Lower lobe of right lung (tissue), 2 donors: ENCODE data around the gene RTL9. TPM values are rescaled to one million over a fixed set of nuclear protein-coding genes. Genes with fewer than 3 reads are reported as not detected.

ENCODE experiments used
- ATAC-seq, 2 donors: fragments of 200-7000 bp; cut with Tn5 transposase; one replicate each; pipeline ENCODE4 v1.9.1; 2020 to 2022; ENCODE audit warnings: mild to moderate bottlenecking in 2 of 2, moderate library complexity in 2 of 2
- DNase-seq: peaks from one replicate; pipeline ENCODE4 v3.0.0-alpha.2; 2020
- H3K27ac ChIP-seq: fragments of 200-600 bp; one replicate; pipeline ENCODE4 v1.8.0; 2022
- H3K27me3 ChIP-seq: fragments of 200-600 bp; one replicate; pipeline ENCODE4 v1.8.0; 2022; ENCODE audit warnings: low read depth
- H3K36me3 ChIP-seq: fragments of 200-600 bp; one replicate; pipeline ENCODE4 v1.8.0; 2022; ENCODE audit warnings: mild to moderate bottlenecking
- H3K4me1 ChIP-seq: fragments of 200-600 bp; one replicate; pipeline ENCODE4 v1.8.0; 2022
- H3K4me3 ChIP-seq: fragments of 200-600 bp; one replicate; pipeline ENCODE4 v1.8.0; 2022; ENCODE audit warnings: mild to moderate bottlenecking
- H3K9me3 ChIP-seq: fragments of 200-600 bp; one replicate; pipeline ENCODE4 v1.8.0; 2022
- intact Hi-C: fragments of 100-400 bp; cut with DNase I; formaldehyde crosslinking; loops from one replicate; pipeline ENCODE4 v1.11.0; 2022
- total RNA-seq: library from RNA; stranded (reverse); fragmentation: NEBNext Ultra II Directional; extraction: Animal tissue kit (Norgen Biotek cat#: 25700); gene quantifications from one replicate; pipeline ENCODE4 v1.2.1, GENCODE V29; 2021
- TF ChIP-seq, protein P1 (sequence below): fragments of 200-600 bp; IDR thresholded peaks from one replicate; pipeline ENCODE4 v1.8.0; 2022; ENCODE audit warnings: antibody characterized with exemption, mild to moderate bottlenecking
- donor health status: DM: no; HTN: yes; CAD: no; lungs with severe emphysema.

The RTL9 gene
- total RNA-seq, 1 donor from 2014 or later: not detected

GRCh38 chrX:110389570-110389969 is 30.9 kb downstream of the RTL9 start:
- Histone ChIP-seq H3K36me3 (no peaks in the 10 kb centered on the region), H3K9me3 (no peaks in the 10 kb centered on the region), H3K4me3 (no peak overlapping the region), H3K27ac (no peak overlapping the region), H3K4me1 (no peaks in the 10 kb centered on the region), H3K27me3 (no peaks in the 10 kb centered on the region)
- ATAC-seq: no peak
- intact Hi-C loops: no loop called here
- TF ChIP-seq, protein P1, sequence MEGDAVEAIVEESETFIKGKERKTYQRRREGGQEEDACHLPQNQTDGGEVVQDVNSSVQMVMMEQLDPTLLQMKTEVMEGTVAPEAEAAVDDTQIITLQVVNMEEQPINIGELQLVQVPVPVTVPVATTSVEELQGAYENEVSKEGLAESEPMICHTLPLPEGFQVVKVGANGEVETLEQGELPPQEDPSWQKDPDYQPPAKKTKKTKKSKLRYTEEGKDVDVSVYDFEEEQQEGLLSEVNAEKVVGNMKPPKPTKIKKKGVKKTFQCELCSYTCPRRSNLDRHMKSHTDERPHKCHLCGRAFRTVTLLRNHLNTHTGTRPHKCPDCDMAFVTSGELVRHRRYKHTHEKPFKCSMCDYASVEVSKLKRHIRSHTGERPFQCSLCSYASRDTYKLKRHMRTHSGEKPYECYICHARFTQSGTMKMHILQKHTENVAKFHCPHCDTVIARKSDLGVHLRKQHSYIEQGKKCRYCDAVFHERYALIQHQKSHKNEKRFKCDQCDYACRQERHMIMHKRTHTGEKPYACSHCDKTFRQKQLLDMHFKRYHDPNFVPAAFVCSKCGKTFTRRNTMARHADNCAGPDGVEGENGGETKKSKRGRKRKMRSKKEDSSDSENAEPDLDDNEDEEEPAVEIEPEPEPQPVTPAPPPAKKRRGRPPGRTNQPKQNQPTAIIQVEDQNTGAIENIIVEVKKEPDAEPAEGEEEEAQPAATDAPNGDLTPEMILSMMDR: no peak
- DNase-seq: no peak

DNA sequence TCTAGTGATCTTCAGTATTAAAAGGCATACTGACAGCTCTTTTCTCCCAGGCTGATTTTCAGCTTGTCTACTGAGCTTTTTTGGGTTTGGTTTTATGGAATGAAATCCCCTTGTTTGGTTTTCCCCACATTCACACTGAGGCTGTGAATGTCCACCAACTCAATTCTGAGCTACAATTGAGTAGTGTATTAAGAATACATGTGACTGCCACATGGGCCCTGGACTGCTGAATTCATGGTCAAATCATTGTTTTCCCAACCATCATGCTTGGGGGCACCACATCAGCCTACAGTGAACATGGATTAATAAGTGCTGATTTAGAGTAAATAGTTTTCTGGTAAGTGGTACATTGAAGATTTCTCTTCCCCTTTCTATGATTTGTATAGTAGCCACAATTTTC is 32.4 kb downstream of the RTL9 start:
- H3K4me3 ChIP-seq: no peak overlapping the region
- no peak for DNase-seq
- intact Hi-C loops: no loop called here
- no peak for ATAC-seq
- no peaks in the 10 kb centered on the region for H3K9me3 ChIP-seq
- H3K36me3 ChIP-seq: no peaks in the 10 kb centered on the region
- no peaks in the 10 kb centered on the region for H3K27me3 ChIP-seq
- H3K4me1 ChIP-seq: no peaks in the 10 kb centered on the region
- no peak overlapping the region for H3K27ac ChIP-seq
- TF ChIP-seq, protein P1: no peak

- DNase-seq (no peak), ATAC-seq (no peak)
- no peaks in the 10 kb centered on the region for H3K27me3 ChIP-seq
- no peaks in the 10 kb centered on the region for H3K4me1 ChIP-seq
- no peak overlapping the region for H3K27ac ChIP-seq
- intact Hi-C loops: no loop called here
- H3K9me3 ChIP-seq: no peaks in the 10 kb centered on the region
- H3K36me3 ChIP-seq: no peaks in the 10 kb centered on the region
- no peak overlapping the region for H3K4me3 ChIP-seq
- TF ChIP-seq, protein P1: no peak
Observed at GRCh38 chrX:110394651-110395050, 36.0 kb downstream of the RTL9 start.

GRCh38 chrX:110395877-110396276 is 37.2 kb downstream of the RTL9 start:
- Histone ChIP-seq H3K9me3 (no peaks in the 10 kb centered on the region), H3K4me1 (no peaks in the 10 kb centered on the region), H3K27me3 (no peaks in the 10 kb centered on the region), H3K36me3 (no peaks in the 10 kb centered on the region), H3K27ac (no peak overlapping the region), H3K4me3 (no peak overlapping the region)
- TF ChIP-seq, protein P1: no peak
- ATAC-seq (no peak), DNase-seq (no peak)
- intact Hi-C loops: no loop called here

DNA sequence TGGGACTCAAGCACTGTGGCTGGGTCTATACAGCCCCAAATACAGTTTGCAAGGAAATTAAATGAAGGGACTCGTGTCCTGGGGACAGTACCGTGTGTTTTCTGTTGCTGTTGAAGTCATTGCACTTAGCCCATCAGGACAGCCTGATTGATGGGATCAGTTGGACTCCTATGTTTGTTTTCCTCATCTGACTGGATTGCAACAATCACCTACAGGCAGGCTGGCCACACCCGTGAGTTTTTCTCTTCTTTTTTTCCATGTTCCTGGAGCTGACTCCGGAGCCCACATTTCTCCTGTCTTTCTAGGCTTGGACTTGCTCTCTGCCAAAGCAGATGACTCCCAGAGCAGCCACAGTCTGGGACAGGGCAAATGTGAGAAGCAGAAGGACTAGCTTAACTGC is 38.1 kb downstream of the RTL9 start:
- H3K27me3 ChIP-seq: no peaks in the 10 kb centered on the region
- no peaks in the 10 kb centered on the region for H3K9me3 ChIP-seq
- no peak for ATAC-seq
- no peak for DNase-seq
- intact Hi-C loops: no loop called here
- H3K27ac ChIP-seq: no peak overlapping the region
- no peaks in the 10 kb centered on the region for H3K36me3 ChIP-seq
- H3K4me1 ChIP-seq: no peaks in the 10 kb centered on the region
- TF ChIP-seq, protein P1: no peak
- no peak overlapping the region for H3K4me3 ChIP-seq

DNA sequence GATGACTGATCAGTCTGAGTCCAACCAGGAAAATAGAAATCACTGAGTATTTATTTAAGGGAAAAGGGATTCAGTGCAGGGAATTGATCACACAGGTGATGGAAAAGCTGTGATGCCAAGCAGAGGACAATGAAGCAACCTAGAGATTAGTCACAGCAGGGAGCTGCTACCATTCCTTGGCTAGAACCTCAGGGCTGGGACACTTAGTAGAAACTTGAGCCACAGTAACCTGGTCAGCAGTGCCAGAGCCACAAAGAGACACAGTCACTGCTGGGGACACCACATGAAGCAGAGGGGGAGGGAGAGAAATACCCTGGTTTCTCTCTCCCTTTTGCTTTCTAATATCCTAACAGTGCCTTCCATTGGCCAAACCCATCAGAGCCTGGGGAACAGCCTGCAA is 38.7 kb downstream of the RTL9 start:
- Histone ChIP-seq H3K4me3 (no peak overlapping the region), H3K27ac (no peak overlapping the region), H3K27me3 (no peaks in the 10 kb centered on the region), H3K4me1 (no peaks in the 10 kb centered on the region), H3K9me3 (no peaks in the 10 kb centered on the region), H3K36me3 (no peaks in the 10 kb centered on the region)
- TF ChIP-seq, protein P1: no peak
- intact Hi-C loops: no loop called here
- ATAC-seq: no peak
- DNase-seq: no peak
